Esophagus mucosa (tissue), 1 donor: ENCODE results near the gene GSG1. TPM values are rescaled to one million over a fixed set of nuclear protein-coding genes. Genes with fewer than 3 reads are reported as not detected.

Source experiments
- ATAC-seq: fragments of 200-7000 bp; cut with Tn5 transposase; one replicate; pipeline ENCODE4 v1.9.1; 2020
- total RNA-seq: library from RNA; stranded (reverse); gene quantifications from one replicate; pipeline ENCODE4 v1.2.4, GENCODE V29; 2023
- donor health status: DM: yes; HTN: yes; CAD: no.

Gene GSG1
- total RNA-seq, 1 donor from 2014 or later = not detected

DNA sequence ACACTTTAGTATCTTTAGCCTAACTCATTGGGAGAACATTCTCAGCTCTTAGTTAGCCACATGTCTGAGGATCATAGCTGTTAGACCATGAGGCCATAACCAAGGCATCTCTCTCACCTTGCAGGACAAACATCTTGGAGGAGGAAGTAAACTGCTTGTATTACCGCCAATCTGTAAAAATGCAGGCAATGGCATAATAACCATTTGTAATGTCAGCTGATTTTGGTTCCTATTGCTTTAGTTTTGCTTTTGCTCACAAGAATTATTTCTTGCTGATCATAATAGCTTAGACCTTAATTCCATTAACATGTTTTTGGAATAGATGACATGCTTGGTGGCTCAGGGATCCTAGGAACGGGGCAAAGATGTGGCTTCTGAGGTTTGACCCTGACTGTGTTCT is 16.4 kb upstream of the GSG1 start:
- no peak for ATAC-seq

DNA sequence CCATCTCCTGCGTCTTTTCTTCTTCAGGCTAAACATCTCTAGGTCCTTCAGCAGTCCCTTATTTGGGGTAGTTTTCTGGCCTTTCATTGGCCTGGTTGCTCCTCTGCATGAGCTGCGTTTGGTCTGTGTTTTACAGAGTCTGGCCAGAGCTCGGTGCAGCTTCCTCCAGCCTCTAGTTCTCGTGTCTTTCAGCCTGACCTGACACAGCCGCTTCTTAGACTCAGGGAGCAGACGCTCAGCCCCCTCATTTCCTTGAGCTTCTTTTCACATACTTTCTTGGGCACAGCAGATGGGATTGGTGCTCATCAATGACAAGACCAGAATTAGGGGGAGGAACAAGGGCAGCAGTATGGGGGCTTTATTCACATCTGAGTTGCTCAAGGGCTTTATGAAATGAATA is 13.6 kb upstream of the GSG1 start:
- ATAC-seq = no peak

DNA sequence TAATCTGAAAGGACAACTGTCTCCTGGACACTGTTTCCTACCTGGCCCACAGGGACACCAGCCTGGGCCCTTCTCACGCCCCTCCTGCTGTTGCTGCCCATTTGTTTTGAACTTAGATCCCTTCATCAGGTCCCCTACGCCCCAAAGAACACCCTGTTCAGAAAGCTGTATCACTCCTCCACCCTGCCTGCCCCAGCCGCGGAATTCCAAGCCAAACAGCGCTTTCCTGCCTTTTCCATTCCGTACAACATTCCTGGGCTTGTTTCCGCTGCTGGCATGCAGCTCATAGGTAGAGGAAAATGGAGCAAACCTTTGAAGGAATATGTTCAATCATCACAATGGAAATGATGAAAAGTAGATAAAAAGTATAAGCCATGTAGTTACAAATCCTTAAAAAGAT is 12.8 kb upstream of the GSG1 start:
- ATAC-seq = no peak

DNA sequence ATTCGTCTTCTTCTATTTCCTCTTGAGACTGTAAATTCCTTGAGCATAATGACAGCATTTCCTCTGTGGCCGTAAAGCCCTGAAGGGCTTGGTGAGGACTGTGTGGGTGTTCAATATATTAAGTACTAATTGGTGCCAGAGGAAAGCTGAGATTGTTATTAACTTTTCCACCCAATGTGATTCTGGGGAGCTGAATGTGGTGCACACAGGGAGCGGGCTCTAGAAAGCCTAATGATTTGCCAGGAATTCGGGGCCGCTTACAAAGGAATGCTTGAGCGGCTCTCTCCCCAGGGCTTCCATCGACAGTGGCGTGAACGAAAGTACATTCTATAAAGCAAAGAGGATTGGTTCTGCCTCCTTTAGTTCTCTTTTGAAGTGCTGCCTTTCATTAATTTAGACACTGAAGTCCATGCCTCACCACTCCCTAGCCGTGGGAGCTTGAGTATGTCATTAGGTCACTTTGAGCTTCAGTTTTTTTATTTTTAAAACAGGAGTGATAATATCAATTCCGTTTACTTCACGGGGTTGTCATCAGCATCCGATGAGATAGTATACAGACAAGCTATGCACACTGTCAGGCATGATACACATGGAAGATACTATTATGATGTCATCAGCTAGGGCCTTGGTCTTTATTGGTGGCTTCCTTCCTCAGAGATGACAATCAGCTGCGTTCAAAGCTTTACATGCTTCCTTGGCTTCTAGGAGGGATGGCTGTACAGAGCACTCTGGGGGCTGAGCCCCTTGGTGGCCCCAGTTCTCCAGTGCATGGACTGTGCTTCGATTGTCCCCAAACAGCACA is 11.0 kb upstream of the GSG1 start:
- no peak for ATAC-seq

DNA sequence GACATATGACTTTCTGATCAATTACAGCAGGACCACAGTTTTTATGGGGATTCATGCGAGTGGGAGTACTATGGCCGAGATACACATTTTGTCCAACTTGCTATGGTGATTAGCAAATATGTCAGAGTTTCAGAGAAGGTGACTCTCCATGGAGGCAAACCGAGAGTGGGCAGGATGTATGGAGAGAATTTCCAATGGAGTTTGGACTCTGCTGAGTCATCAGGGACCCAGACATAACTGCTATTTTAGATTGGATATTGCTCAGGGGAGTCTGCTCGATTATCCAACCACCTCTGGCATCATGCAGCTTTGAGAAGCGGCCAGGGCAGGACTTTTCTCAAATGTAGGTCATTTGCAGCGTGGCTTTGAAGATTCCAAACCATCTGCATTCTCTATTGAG is 9.5 kb upstream of the GSG1 start:
- no peak for ATAC-seq

DNA sequence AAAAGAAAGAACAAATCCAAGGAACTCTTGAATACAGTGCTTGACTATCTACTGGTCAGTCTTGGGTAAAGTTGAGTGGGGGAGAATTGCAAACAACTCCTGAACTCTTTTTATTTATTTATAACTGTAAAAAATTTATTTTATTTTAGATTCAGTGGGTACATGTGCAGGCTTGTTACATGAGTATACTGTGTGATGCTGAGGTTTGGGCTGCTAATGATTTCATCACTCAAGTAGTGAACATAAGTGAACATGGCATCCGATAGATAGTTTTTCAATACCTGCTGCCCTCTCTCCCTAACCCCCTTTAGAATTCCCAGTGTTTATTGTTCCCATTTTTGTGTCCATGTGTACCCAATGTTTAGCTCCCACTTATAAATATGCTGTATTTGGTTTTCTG is 3.2 kb upstream of the GSG1 start:
- ATAC-seq = no peak

DNA sequence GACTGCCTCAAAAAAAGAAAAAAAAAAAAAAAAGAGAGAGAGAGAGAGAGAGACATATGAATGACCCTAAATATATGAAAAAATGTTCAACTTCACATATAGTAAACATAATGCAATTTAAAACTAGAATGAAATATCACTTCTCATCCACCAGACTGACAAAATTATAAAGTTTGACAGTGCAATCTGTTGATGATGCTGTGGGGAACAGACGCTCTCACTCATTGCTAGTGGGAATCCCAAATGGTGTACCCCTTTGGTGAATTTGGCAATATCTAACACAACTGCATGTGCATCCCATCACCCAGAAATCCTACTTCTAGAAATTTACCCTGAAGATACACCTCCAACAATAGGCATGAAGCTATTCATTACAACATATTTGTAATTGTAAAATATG is 2.3 kb upstream of the GSG1 start:
- ATAC-seq = no peak

DNA sequence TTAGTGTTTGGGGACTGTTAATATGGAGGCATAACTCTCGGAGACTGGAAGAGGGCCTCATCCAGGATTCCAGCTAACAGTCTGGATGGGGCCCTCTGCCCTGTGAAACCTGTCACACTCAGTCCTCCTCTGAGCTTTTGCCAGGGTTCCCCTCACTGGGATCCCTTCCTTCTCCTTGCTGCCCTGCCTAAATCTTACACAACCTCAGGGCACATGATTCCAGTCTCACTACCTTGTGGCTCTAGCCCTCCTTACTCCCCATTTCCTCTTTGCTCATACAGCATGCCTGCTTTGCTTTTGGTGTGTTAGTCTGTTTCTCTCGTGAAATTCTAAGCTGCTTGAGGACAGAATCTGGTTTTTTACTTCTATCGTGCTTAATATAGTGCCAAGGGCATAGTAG is 942 bp upstream of the GSG1 start:
- ATAC-seq = no peak

DNA sequence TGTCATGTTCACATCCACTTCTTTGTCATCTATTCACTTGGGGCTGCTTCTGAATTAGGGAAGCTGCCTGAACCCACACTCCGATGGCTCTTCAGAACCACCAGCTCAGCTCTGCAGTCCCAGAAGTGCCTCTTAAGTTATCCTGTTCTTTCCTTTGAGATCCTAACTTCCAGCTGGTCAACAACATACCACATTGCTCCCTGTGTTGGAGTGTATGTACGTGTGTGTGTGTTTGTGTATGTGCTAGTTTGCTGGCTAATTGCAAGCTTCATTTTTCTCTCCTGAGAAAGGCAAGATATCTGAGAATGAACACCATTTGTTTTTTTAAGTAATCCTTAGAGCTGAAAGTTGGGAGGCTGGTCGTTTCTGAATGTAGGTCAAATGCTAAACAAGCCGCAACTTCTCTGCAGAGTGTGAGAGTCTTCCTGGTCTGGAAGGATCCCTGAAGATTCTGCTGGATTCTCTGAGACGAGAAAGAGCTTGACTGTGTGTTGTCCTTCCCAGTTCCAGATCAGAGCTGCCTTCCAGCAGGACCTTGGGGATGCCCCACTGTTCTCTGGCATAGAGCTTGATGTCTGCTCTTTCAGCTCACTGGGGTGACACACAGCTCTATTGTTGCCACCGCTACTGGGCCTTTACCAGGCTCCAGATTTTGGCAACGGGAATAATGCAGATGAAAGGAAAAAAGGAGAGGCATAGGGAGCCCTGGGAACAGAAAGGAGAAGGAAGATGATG is 839 bp downstream of the GSG1 start:
- ATAC-seq = no peak

DNA sequence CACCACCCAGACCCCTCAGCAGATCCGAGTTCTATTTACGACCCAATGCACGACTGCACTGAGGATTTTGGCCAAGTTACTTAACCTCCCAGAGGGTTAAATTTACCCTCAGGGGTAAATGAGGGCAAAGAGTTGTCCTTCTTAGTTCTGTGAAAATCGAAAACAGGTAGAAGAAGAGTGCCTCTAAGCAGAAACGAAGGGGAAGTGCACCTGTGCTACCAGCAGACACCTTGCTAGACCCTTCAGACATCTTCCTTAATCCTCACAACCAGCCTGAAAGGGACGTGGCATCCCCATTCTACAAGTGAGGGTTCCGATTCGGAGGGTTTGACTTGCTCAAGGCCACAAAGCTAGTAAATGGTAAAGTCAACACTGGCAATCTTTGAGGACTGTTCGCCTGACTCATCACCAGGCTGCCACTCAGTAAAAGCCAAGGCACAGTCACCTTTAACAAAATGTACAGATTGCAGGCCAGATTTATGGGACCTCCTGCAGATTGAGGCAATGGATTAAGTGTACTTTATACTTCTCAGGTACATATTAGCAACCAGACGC is 1.6 kb downstream of the GSG1 start:
- ATAC-seq = peak; percentile 25

DNA sequence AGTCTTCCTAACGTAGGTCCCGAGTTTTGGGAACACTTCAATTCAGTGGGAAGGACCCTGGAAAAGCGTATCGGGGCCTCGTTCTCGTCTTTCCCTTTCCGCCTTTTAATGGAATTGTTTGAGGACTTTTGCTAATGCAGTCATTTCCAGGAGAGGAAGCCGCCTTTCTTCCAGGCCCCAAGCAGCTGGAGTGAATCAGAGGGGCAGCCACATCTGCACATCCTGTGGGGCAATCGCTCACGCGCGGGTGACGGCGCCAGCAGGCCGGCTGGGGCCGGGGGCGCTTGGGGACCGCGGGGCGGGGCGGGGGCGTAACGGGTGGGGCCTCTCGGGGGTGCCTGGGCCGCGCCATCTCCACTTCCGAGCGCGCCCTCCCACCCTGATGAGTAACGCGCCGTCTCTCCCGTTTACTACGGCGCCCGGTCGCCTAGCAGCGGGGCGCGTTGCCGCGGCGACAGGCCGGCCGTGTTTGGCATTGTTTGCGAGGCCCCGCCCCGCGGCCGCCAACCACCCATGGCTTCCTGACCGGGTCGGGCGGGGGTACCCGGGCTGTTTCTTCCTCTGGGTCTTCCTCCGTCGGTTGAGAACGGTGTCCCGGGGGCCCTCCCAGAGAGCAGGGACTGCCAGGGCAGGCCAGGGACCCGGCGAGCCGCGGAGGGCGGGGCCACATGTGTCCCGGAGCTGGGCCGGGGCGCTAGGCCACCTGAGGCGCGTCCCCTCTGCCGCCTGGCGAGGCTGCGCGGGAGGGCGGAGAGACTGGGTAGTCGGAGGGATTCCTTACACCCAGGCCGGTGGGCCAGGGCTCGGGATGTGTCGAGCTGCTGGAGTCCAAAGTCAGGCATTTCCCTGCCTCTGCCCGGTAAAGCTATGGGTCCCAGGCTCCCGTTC is 2.3 kb downstream of the GSG1 start:
- ATAC-seq = peak; percentile 72

DNA sequence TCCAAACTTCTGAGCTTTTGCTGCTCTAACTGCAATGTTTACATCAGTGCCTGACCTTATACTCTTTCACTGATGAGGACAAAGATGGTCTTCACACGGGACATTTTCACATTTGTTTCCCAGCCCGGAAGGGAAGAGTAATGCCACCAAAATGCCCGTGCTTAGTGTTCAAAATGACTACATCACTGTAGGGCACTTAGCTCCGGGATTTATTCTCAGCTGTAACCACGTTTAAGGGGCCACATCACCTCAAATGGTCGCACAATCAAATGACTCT is 2.9 kb downstream of the GSG1 start:
- ATAC-seq = no peak

DNA sequence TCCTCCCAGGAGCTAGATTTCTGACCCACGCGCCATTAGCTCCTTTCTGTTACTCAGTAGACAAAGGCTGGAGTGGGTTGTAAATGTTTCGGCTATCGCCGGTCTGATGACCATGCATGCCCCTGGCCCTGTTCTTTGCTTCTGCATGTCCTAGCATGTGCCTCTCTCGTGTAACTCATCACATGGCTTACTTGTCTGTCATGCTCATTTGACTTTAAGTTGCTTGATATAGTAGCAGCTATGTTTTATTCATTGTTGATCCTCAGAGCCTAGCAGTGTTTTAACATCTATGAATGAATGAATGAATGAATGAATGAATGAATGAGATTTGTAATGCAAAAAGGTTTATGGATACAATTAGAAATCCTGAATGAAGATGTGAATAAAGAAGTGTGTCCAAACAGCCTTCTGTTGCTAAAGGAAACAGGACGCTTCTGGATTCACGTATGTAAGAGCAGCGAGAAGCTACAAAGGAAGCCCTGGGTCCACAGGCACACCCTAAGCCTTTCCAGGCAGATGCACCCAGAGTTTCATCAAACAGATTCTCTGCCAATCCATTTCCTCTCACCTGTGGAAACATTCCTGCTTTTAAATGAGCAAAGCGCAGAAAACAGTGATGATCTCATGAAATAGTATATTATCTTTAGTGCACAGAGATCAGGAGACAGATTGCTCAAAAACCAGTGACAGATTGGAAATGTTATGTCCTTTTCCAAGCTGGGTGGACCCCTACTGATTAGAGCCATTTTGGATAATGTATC is 3.4 kb downstream of the GSG1 start:
- peak; percentile 44 for ATAC-seq

DNA sequence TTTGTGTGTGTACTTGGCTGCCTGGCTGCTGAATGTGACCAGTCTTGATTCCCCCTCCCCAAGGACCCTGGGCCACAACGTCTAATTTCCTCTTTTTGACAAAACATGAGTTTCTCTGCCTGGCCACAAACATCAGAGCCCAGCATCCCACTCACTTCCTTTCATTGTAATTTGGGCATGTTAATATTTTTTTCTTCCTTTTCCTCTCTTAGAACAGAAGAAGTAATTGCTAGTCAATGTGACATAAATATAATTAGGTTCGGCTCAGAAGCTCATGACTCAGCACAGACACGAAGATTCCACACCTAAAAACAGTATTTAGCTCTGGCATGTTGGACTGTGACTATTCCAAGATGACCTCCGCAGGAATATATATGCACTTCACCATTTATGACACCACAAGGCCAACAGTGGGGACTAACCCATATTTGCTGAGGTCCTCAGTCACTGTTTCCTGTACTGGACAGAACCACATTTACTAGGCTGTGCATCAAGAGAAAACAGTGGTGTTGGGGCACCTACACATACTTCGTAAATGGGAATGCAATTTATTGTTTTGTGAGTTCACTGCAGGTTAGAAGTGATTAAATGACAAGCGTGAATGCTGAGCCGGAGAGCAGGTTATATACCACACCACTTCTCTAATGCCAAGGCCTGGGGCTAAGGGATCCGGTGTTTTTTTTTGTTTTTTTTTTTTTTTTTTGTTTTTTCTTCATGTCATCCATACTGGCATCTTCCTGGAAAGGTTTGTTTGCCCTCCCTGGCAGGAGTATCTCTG is 4.2 kb downstream of the GSG1 start:
- ATAC-seq = peak; percentile 14

DNA sequence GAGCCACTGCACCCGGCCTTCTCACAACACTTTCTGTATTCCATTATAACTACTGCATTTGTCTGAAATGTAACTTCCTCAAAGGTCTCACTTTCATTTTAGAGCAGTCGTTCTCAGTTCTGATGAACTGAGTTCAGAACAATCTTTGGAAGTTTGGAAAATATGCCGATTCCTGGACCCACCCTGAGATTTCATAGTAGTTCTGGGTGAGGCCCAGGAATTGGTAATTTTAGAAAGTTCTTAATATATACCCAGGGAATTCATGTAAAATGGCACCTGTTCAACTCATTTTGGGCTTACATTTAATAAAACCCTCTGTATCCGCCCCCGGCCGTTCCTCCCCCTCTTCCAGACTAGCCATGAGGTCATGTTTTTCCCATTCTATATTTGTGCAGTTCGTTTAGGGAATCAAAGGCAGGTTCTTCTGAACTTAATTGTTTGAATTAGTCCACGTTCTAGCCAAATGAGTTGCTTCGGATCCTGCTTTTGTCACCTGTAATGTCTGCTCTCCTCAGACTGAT is 5.9 kb downstream of the GSG1 start:
- ATAC-seq = no peak

DNA sequence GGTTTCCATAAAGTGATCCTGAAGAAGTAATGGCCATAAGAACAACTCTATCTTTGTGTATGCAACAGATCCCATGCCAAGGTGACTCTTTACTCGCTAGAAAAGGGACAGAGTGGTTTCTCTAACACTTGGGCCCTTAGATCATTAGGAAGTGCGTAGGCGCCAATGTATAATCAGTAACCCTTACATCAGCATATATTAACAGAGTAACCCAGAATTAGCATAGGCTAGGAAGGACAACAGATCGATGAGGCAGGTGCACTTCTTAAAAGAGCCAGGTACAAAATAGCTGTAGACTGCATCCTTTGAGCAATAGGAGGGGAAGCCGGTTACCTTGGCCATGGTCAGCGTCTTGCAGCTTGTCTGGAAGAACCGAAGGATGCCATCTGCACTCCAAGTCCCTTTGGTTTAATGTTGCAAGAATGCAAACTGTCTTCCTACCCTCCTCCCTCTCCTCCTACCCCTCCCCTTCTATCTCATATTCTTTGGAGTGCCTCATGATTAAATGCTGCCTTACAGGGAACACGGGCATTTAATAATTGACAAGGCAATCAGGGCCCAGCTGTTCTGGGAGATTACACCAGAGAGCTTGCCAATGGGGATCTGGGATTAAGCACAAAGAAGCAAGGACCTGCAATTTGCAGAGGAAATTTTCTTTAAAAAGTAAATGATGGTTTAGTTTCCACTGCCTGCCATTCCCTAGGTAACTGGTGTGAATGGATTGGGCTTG is 8.0 kb downstream of the GSG1 start:
- ATAC-seq = no peak

DNA sequence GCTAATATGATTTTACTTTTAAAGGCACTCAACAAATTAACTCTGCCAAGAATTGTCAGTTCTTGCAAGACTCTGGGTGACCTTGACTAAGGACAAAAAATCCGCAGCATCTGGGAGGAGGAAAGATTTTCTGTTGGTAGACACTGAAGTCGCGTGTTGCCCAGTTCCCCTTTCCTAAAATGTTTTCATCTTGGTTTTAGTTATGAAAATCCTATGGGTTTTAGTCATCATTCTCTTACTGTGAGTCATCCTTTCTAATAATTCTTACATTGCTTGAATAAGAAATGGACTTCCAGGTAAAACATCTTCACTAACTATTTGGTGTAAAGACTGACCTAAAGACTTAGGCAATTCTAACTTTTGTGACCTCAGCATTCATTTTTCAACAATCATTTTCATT is 9.1 kb downstream of the GSG1 start:
- no peak for ATAC-seq

DNA sequence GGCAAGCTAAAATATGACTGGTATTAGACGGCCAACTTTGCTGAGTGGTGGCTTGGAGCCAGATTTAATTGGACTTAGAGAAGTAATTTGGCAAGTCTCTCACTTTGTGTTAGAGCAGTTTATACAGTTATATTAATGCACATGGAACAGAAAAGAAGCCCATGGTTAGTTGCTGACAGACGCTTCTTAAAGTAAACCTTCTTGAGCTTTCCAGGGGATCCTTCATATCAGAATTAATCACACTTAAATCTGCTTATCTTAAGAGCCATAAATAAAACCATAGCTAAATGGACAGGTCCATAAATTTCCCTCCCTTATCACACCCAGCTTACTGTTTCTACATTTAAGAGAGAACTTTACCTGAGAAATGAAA is 9.6 kb downstream of the GSG1 start:
- ATAC-seq = no peak

DNA sequence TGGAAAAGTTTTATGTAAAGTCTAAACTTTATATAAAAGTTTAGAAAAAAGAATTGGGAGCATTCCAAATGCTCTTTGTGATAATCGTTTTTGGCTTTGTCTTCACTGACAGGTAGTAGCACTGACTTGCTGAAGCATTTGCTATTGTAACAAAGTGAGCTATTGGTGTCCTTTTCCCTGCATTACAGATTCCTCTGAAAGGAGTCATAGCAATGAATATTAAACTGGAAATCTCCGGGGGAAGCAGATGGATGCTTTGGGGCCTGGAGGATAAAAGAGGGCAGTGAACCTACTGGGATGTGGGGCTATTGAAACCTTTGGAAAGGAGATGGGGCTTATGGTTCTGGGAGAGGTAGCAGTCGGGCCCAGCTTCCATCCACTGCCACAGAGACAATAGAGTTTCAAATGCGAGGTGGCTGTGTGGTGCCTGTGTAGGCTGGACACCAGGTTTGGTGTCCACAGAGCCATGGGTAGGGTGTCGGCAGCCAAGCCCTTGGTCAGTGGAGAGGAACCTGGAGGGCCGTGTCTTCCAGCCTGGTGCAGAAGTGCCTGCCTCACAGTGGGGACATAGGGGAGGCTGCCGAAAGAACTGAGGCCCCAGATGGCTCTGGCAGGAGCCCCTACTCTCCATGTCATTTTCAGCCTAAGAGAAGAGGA is 10.1 kb downstream of the GSG1 start:
- ATAC-seq = no peak

DNA sequence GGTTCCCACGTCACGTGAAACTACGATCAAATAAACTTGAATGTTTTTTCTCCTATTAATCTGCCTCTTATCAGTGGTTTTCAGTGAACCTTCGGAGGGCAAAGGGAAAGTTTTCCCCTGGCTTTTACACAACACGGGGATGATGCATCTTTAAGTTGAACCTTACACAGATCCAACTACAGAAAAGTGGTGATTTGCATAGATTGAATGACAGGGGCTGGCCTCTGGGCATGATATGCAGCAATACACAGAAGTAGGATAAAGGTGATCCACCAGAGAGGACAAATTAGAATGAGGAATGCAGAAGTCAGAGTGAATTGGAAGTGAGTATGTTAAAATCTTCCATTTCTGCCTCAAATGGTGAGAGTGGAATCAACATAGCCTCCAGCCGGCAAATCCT is 11.6 kb downstream of the GSG1 start:
- no peak for ATAC-seq
